Measurements from ENCODE around the gene PPIL6. TPM values are rescaled to one million over a fixed set of nuclear protein-coding genes. Genes with fewer than 3 reads are reported as not detected.
A peak's percentile ranks its signal among the peaks of the same experiment; 100 is the strongest.

The PPIL6 gene
- total RNA-seq, 1 donor from 2014 or later = 8.4 TPM

- no peak for TF ChIP-seq CTCF (IDR thresholded peaks at IDR 0.05; ENCODE audit: insufficient read depth, low read length, severe bottlenecking)
- peaks cover 15% of the 10 kb centered on the region for H3K36me3 ChIP-seq (ENCODE audit: control insufficient read depth, insufficient read depth, low read length)
- no peaks in the 10 kb centered on the region for H3K27me3 ChIP-seq (ENCODE audit: control insufficient read depth, insufficient read depth, low read length)
These were observed 6.1 kb upstream of the PPIL6 start for GRCh38 chr6:109446541-109446940.

GRCh38 chr6:109446072-109446471, 5.6 kb upstream of the PPIL6 start:
- TF ChIP-seq CTCF (IDR thresholded peaks at IDR 0.05; ENCODE audit: insufficient read depth, low read length, severe bottlenecking) = no peak
- FAIRE-seq (no peak), DNase-seq (ENCODE audit: low read depth) (no peak)
- Histone ChIP-seq H3K27me3 (ENCODE audit: control insufficient read depth, insufficient read depth, low read length) (no peaks in the 10 kb centered on the region), H3K4me3 (ENCODE audit: low read depth, low read length) (no peak overlapping the region), H3K36me3 (ENCODE audit: control insufficient read depth, insufficient read depth, low read length) (peaks cover 15% of the 10 kb centered on the region)

More at GRCh38 chr6:109446541-109446940, 6.1 kb upstream of the PPIL6 start:
- FAIRE-seq (no peak), DNase-seq (ENCODE audit: low read depth) (no peak)
- no peak overlapping the region for H3K4me3 ChIP-seq (ENCODE audit: low read depth, low read length)

GRCh38 chr6:109445382-109445781, 5.0 kb upstream of the PPIL6 start:
- Histone ChIP-seq H3K27me3 (ENCODE audit: control insufficient read depth, insufficient read depth, low read length) (no peaks in the 10 kb centered on the region), H3K4me3 (ENCODE audit: low read depth, low read length) (no peak overlapping the region), H3K36me3 (ENCODE audit: control insufficient read depth, insufficient read depth, low read length) (peaks cover 15% of the 10 kb centered on the region)
- peak; percentile 73 for FAIRE-seq
- DNase-seq (ENCODE audit: low read depth) = no peak
- no peak for TF ChIP-seq CTCF (IDR thresholded peaks at IDR 0.05; ENCODE audit: insufficient read depth, low read length, severe bottlenecking)

GRCh38 chr6:109443425-109443950, 3.1 kb upstream of the PPIL6 start:
- Histone ChIP-seq H3K36me3 (ENCODE audit: control insufficient read depth, insufficient read depth, low read length) (peaks cover 15% of the 10 kb centered on the region), H3K27me3 (ENCODE audit: control insufficient read depth, insufficient read depth, low read length) (no peaks in the 10 kb centered on the region), H3K4me3 (ENCODE audit: low read depth, low read length) (no peak overlapping the region)
- FAIRE-seq (no peak), DNase-seq (ENCODE audit: low read depth) (no peak)
- TF ChIP-seq CTCF (IDR thresholded peaks at IDR 0.05; ENCODE audit: insufficient read depth, low read length, severe bottlenecking) = no peak

- no peak for FAIRE-seq
- TF ChIP-seq CTCF (IDR thresholded peaks at IDR 0.05; ENCODE audit: insufficient read depth, low read length, severe bottlenecking) = no peak
- Histone ChIP-seq H3K4me3 (ENCODE audit: low read depth, low read length) (no peak overlapping the region), H3K36me3 (ENCODE audit: control insufficient read depth, insufficient read depth, low read length) (peaks cover 15% of the 10 kb centered on the region), H3K27me3 (ENCODE audit: control insufficient read depth, insufficient read depth, low read length) (no peaks in the 10 kb centered on the region)
- DNase-seq (ENCODE audit: low read depth) = no peak
These were observed 2.0 kb upstream of the PPIL6 start for GRCh38 chr6:109442393-109442924.
